ENCODE results near the gene UGT2A3.

- TF ChIP-seq, protein P1, sequence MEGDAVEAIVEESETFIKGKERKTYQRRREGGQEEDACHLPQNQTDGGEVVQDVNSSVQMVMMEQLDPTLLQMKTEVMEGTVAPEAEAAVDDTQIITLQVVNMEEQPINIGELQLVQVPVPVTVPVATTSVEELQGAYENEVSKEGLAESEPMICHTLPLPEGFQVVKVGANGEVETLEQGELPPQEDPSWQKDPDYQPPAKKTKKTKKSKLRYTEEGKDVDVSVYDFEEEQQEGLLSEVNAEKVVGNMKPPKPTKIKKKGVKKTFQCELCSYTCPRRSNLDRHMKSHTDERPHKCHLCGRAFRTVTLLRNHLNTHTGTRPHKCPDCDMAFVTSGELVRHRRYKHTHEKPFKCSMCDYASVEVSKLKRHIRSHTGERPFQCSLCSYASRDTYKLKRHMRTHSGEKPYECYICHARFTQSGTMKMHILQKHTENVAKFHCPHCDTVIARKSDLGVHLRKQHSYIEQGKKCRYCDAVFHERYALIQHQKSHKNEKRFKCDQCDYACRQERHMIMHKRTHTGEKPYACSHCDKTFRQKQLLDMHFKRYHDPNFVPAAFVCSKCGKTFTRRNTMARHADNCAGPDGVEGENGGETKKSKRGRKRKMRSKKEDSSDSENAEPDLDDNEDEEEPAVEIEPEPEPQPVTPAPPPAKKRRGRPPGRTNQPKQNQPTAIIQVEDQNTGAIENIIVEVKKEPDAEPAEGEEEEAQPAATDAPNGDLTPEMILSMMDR (IDR thresholded peaks at IDR 0.05): no peak
- TF ChIP-seq POLR2A (IDR thresholded peaks at IDR 0.05): no peak
These were observed 1.6 kb downstream of the UGT2A3 start for GRCh38 chr4:68950033-68950432.
